GM18873 (cell line): Measurements from ENCODE around the gene SRC.

ENCODE experiments used
- ATAC-seq: cut with Tn5 transposase; IDR thresholded peaks from one replicate; pipeline ENCODE4 v1.9.1; 2021; ENCODE audit warnings: mild to moderate bottlenecking, moderate library complexity, moderate number of reproducible peaks; ENCODE audit not compliant: unreplicated experiment, low FRiP score

Gene SRC

GRCh38 chr20:37420610-37421009, 74.7 kb downstream of the SRC start:
- no peak for ATAC-seq

DNA sequence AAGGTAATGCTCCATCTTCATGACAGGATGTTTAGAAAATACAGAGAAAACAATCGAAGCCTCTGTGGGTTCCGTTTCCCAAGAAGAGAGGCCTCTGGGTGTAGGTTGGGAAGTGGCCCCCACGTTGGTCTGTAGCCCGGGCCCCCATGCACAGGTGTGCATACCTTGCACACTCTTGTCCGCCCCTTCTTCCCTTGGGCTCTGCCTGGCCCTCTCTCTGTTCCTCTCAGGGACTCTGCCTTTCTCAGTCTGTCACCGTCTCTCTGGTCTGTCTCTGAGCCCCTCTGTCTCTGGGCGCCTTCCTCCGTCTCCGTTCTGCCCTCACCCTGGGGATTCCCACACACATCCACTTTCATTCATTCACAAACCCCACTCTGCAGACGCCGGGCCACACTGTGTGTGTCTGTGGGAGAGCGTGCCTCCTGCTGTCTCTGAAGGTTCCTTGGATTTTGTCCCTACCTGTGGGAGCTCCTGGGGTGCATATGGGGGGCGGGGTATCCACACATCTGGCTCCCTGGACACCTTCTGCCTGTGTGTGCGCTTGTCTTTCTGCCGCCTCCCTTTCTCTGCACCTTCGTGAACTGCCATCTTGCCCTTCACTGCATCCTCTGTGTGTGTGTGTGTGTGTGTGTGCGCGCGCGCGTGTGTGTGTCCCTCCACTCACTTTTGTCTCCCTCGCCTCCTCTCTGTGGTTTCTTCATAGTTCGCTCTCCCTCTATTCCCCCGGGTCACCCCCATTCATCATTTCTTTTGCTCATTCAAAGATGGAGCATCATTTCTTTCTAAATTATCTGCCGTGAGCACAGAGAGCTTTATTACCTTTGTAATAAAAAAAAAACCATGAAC, 75.3 kb downstream of the SRC start:
- ATAC-seq = no peak

DNA sequence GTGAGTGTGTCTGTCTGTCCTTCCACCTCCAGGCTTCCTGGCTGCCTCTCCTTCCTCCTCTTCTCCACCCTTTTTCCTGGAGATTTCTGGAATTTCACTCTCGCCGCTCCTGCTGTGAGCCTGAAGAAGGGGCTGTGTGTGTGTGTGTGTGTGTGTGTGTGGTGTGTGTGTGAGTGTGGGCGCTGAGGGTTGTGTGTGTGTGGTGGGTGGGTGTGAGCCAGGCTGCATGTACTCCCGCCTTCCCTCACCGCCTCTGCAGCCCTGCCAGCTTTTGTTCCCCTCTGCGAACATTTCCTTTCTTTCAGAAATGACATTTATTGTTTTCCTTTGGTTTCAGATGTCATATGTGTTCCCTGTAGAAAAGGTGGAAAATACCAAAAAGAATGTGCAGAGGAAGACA, 76.0 kb downstream of the SRC start:
- ATAC-seq = no peak

GRCh38 chr20:37422791-37423286, 76.9 kb downstream of the SRC start:
- ATAC-seq = no peak

DNA sequence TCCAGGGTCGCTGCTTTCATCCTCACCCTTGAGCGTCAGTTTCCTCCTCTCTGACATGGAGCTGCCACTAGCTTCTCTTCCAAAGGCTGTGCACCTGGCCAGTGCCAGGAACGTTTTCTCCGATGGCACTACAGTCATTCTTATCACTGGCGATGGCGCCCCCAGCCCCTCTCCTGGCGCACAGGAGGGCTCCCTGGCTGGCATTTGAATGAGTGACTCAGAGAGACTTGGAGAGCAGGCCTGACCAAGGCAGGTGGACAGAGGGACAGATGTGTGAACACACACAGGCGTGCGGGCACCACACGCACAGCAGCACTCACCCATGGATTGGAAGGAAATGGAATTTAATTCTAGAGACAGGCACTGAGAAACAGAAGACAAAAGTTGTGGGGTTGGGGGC, 77.6 kb downstream of the SRC start:
- ATAC-seq = no peak

- ATAC-seq = no peak
Measured at GRCh38 chr20:37424062-37424851, 78.3 kb downstream of the SRC start.

DNA sequence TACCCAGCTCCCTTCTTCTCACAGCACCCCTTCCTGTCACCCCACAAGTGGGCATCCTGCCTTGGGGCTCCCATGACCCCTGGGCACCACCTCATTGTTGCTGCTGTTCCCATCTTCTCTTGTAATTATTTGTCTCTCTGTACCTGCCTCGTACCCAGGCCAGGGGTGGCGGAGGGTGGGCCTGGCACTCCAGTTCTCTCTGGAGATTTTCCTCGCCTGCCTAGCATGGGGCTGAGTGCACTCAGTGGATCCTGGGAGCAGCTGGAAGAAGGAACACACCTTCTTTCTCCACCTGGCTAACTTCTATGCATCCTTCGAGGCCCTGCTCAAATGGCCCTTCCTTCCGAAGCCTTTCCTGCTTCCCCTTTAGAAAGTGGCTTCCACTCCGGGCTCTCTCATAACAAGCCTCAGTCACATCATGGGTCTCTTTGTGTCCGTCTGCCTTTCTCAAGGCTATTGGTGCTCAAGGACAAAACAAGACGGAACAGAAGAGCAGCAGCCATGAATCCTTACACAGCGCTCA, 79.2 kb downstream of the SRC start:
- ATAC-seq = no peak

DNA sequence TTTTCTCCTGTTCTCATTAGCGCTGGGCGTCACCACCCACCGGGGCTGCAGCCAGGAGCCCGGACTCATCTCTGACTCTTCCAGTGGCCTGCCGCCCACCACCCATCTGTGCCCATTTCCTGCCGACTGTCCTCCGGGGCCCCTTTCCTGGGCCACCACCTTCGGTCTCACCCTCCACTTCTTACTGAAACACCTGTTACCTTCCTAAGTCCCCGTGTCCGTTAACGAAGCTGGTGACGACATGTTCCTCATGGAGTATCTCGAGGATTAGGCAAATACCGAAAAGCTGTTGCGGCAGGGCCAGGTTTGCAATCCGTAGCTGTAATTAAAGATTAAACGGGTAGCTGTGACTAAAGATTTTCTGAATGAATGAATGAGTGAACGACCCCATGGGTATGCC, 80.2 kb downstream of the SRC start:
- ATAC-seq = no peak

- no peak for ATAC-seq
Measured at GRCh38 chr20:37426978-37427377, 81.0 kb downstream of the SRC start.

DNA sequence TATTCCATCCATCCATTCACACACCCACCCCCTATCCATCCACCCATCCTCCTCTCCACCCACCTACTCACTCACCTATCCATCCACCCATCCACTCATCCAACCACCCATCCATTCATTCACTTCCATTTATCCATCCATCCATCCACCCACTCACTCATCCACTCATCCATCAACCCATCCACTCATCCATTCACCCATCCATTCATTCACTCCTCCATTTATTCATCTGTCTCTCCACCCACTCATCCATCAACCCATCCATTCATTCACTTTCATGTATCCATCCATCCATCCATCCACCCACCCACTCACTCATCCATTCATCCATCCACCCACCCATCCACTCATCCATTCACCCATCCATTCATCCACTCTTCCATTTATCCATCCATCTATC, 84.1 kb downstream of the SRC start:
- ATAC-seq = no peak

DNA sequence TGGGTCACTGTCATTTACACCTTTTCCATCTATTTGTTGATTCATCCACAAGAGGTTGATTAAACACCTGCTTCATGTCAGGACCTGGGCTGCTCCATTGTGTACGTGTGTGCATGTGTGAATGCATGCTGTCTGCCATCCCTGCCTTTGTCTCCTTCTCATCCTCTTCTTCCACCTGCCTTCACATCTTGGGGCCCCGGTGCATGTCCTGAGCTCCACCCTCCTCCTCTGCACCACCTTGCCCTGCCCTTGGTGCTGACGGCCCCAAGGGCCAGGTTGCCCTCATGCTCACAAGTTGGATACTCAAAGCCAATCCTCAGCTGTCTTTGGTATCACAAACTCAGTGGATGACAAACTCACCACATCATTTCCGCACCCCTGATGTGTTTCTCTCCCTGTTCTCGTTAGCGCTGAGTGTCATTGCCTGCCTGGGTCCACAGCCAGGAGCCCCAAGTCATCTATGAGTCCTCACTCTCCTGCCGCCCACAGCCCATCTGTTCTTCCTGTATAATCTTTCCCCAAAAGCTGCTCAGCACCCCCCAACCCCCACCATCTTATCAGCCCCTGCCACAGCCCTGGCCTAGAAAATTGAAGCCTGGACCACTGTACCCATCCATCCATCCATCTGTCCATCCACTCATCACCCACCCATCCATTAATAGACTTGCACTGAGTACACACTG, 85.0 kb downstream of the SRC start:
- ATAC-seq = no peak

GRCh38 chr20:37431786-37432185, 85.8 kb downstream of the SRC start:
- no peak for ATAC-seq

DNA sequence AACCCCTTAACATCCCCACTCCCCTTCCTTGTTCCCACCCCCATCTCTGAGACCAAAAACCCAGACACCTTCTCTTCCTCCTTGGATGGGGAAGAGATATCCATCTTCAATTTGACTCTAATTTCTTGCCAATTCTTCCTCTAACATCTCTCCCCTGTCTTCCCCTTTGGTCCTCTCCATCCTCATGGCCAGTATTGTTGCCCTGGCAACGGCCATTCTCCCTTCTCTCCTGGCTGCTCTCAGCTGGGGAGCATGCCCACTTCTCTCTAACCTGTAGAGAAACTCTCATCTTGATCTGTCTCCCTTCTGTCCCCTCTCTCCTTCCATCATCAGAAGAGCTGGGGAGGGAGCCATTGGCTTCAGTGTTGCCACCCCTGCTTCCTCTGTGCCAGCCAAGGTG, 86.7 kb downstream of the SRC start:
- ATAC-seq = no peak

- ATAC-seq = no peak
Measured at GRCh38 chr20:37435607-37436006, 89.7 kb downstream of the SRC start.

DNA sequence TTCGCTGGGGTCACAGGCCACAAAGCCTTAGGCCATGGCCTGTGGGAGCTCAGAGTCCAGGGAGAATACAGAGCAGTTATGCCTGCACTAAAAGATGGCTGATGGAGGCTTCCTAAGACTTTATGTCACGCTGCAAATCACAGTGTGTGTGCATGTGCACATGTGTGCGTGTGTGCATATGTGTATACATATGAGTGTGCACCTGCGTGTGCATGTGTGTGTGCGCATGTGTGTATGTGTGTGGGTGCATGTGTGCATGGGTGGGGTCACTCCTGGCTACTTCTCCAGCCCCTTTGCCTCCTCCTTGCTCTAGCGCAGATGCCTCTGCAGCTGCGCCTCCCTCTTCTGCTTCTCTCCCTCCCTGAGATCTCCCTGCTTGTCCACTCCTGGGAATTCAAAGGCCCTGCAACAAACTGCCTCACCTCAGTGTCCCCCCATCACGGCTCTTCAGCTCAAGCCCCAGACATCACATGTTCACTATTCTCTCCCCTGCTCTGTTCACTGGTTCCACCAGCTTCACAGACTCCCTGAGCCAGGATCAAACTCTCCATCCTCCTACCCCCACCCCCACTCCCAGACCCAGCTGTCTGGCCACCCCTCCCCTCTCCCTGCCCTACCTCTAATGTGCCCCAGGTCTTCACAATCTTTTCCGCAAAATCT, 90.7 kb downstream of the SRC start:
- no peak for ATAC-seq

DNA sequence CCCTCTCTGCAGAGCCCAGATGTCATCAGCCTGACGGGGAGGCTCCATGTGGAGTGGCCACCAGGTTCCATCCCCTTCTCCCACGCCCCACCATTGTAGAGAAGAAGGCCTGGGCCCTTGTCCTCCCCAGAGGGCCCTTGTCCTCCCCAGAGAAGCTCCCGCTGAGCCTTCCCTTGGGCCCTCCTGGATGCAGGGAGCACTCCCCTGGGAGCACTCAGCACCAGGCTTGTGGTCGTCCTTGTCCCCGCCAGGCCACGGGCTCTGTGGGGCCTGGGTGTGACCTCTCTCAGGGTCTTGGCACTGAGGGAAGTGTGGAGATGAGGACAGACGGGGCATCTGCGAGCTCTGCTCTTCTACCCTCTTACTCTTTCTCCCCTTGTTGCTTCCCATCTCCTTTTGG, 91.7 kb downstream of the SRC start:
- no peak for ATAC-seq

GRCh38 chr20:37438464-37439222, 92.7 kb downstream of the SRC start:
- no peak for ATAC-seq

DNA sequence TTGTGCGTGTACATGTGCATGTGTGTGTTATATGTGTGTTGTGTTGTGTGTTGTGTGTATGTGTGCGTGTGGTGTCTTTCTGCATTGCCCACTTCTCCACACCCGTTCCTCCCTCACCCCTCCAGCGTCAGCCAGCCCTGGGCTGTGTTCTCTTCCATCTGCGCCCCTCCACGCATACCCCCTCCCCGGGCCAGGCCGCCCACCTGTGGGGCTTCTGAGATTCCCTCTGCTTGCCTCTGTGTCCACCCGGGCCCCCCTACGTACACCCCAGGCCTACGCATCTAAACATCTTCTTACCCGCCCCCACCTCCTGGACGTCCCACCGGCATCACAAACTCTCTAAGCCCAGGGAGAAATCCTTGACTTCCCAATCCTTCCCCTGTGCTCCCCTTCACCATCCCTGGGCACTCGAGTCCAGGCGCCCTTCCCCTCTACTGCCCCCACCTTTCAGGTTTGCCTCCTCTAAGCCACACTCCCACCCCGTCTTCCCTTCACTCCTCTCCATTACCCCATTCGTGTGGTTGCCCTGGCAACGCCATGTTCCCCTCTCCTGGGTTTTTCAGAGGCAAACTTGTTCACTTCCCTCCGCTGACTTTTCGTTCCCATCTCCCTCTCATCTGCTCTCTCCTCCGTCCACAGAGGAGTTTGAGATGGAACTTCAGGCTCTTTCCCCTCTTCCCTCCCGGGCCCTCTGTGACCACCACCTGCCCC, 93.4 kb downstream of the SRC start:
- ATAC-seq = no peak

- no peak for ATAC-seq
Measured at GRCh38 chr20:37441023-37441422, 95.1 kb downstream of the SRC start.
